Hepatocyte (in vitro differentiated cells): ENCODE measurements around the gene PLEKHA5.

ENCODE experiments used
- EZH2 ChIP-seq: fragments of 200-600 bp; sonication (generic); IDR thresholded peaks from 2 replicates; pipeline ENCODE4 v1.6.1; 2016; ENCODE audit warnings: antibody characterized with exemption, mild to moderate bottlenecking, borderline replicate concordance
- TF ChIP-seq, protein P1 (sequence below): fragments of 200-600 bp; sonication (generic); IDR thresholded peaks from 2 replicates; pipeline ENCODE4 v1.5.1; 2016; ENCODE audit warnings: antibody characterized with exemption, mild to moderate bottlenecking; ENCODE audit not compliant: poor library complexity

DNA sequence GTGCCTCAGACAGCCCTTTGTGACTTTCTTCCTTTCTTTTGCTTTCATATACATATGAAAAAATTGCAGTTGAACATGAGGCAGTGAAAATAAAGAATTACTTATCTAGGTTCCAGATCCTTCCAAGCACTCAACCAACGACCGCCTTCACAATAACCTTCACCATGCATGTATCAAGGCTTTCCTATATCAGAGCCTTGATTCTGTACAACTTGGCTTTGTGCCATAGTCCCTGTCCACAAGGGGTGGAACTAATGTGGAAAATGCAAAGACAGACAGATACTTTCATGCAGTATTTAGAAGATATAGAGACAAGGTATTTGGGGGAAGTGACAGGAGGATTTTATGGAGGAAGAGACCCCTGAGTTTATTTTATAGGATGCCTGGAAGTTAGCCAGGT, 48.6 kb upstream of the PLEKHA5 start:
- TF ChIP-seq, protein P1, sequence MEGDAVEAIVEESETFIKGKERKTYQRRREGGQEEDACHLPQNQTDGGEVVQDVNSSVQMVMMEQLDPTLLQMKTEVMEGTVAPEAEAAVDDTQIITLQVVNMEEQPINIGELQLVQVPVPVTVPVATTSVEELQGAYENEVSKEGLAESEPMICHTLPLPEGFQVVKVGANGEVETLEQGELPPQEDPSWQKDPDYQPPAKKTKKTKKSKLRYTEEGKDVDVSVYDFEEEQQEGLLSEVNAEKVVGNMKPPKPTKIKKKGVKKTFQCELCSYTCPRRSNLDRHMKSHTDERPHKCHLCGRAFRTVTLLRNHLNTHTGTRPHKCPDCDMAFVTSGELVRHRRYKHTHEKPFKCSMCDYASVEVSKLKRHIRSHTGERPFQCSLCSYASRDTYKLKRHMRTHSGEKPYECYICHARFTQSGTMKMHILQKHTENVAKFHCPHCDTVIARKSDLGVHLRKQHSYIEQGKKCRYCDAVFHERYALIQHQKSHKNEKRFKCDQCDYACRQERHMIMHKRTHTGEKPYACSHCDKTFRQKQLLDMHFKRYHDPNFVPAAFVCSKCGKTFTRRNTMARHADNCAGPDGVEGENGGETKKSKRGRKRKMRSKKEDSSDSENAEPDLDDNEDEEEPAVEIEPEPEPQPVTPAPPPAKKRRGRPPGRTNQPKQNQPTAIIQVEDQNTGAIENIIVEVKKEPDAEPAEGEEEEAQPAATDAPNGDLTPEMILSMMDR: no peak
- TF ChIP-seq EZH2: no peak
